GM12878 (cell line): ENCODE measurements around the gene HTR1D. TPM values are rescaled to one million over a fixed set of nuclear protein-coding genes. Genes with fewer than 3 reads are reported as not detected.

ENCODE experiments used
- ATAC-seq: fragments of 200-7000 bp; cut with Tn5 transposase; 3 replicates; pipeline ENCODE4 v1.9.1; 2020; ENCODE audit warnings: mild to moderate bottlenecking, moderate library complexity
- BruUV-seq: library from RNA; stranded (reverse); fragments of 400-500 nt; replicated peaks from 2 replicates; lab custom pipeline; 2021; lab: Mats Ljungman, UMichigan
- CTCF ChIA-PET: fragments of 300-600 bp; sonication (Branson Sonifier 250); formaldehyde crosslinking; extraction: SDS; loops from one replicate; lab custom pipeline; 2021; ENCODE audit warnings: inconsistent platforms; lab: Yijun Ruan, JAX
- POLR2A ChIA-PET: fragments of 350-600 bp; formaldehyde crosslinking; extraction: SDS; loops from one replicate; lab custom pipeline; 2021; ENCODE audit warnings: inconsistent platforms; lab: Charles Lee
- RAD21 ChIA-PET: fragments of 300-600 bp; sonication (Branson Sonifier 250); formaldehyde crosslinking; loops from one replicate; lab custom pipeline; 2023; ENCODE audit warnings: antibody characterized with exemption; ENCODE audit not compliant: unreplicated experiment; lab: Charles Lee
- SMC1A ChIA-PET: fragments of 300-600 bp; sonication (Branson Sonifier 250); formaldehyde crosslinking; loops from one replicate; lab custom pipeline; 2023; ENCODE audit not compliant: unreplicated experiment, uncharacterized antibody; lab: Charles Lee
- DNase-seq: peaks from one replicate; pipeline ENCODE4 v3.0.0-alpha.2; 2011; ENCODE audit warnings: low read depth, low spot score
- FAIRE-seq: peaks from 3 replicates; lab custom pipeline; 2011; peaks lifted over from hg19 to GRCh38; lab: Jason Lieb, UNC
- H2AFZ ChIP-seq: 2 replicates; pipeline ENCODE4 v1.6.0; 2011; ENCODE audit warnings: low read depth, low read length, control low read depth; ENCODE audit not compliant: control insufficient read depth
- H3K27ac ChIP-seq: 2 replicates; pipeline ENCODE4 v1.5.1; 2011; ENCODE audit warnings: control low read depth; ENCODE audit not compliant: control insufficient read depth, insufficient read depth
- H3K27me3 ChIP-seq, 2 experiments: replicated peaks in 1 of 2; 2 replicates each; pipeline versions ENCODE4 v1.6.0 to v1.6.1; 2011; ENCODE audit warnings: low read length in 1 of 2; ENCODE audit not compliant: control insufficient read depth in 2 of 2, insufficient read depth in 2 of 2
- H3K36me3 ChIP-seq, 2 experiments: 2 replicates each; pipeline ENCODE4 v1.5.1; 2011; ENCODE audit warnings: low read length in 1 of 2; ENCODE audit not compliant: control insufficient read depth in 2 of 2, insufficient read depth in 2 of 2
- H3K4me1 ChIP-seq: 2 replicates; pipeline ENCODE4 v1.6.1; 2011; ENCODE audit warnings: mild to moderate bottlenecking, low read length, moderate library complexity, mixed read lengths; ENCODE audit not compliant: control insufficient read depth, insufficient read depth
- H3K4me2 ChIP-seq: 2 replicates; pipeline ENCODE4 v1.6.0; 2011; ENCODE audit warnings: control low read depth; ENCODE audit not compliant: control insufficient read depth, insufficient read depth
- H3K4me3 ChIP-seq: fragments of 200-600 bp; sonication (generic); 2 replicates; pipeline ENCODE4 v1.5.1; 2016
- H3K79me2 ChIP-seq: 2 replicates; pipeline ENCODE4 v1.6.0; 2011; ENCODE audit warnings: low read length; ENCODE audit not compliant: control insufficient read depth, insufficient read depth
- H3K9ac ChIP-seq: 2 replicates; pipeline ENCODE4 v1.8.0; 2011; ENCODE audit warnings: low read length, control low read depth, mixed read lengths; ENCODE audit not compliant: control insufficient read depth, insufficient read depth
- H3K9me3 ChIP-seq: replicated peaks from 3 replicates; pipeline ENCODE4 v1.5.1; 2011; ENCODE audit warnings: mild to moderate bottlenecking, low read length; ENCODE audit not compliant: control insufficient read depth, insufficient read depth
- H4K20me1 ChIP-seq: 2 replicates; pipeline ENCODE4 v1.6.0; 2011; ENCODE audit not compliant: control insufficient read depth, insufficient read depth
- BACH1 ChIP-seq: fragments of 450-650 bp; IDR thresholded peaks from 2 replicates; pipeline ENCODE4 v1.6.1; 2017; ENCODE audit warnings: mild to moderate bottlenecking, borderline replicate concordance
- CEBPZ ChIP-seq: fragments of 150-350 bp; IDR thresholded peaks from 2 replicates; pipeline ENCODE4 v1.6.1; 2016; ENCODE audit warnings: low read depth, low read length
- CHD1 ChIP-seq: IDR thresholded peaks from 2 replicates; pipeline ENCODE4 v1.6.1; 2012; ENCODE audit warnings: low read depth, low read length, improper control_type of control experiment
- CHD4 ChIP-seq: fragments of 200-600 bp; sonication (generic); IDR thresholded peaks from 2 replicates; pipeline ENCODE4 v1.6.1; 2016; ENCODE audit warnings: mild to moderate bottlenecking
- KLF5 ChIP-seq: fragments of 450-650 bp; IDR thresholded peaks from 2 replicates; pipeline ENCODE4 v1.6.1; 2014; ENCODE audit warnings: mild to moderate bottlenecking; ENCODE audit not compliant: partially characterized antibody
- MYC ChIP-seq: IDR thresholded peaks from 2 replicates; pipeline ENCODE4 v1.6.1; 2011; ENCODE audit warnings: mild to moderate bottlenecking, low read length, moderate library complexity, inconsistent platforms; ENCODE audit not compliant: insufficient read depth, insufficient replicate concordance, insufficient read length, severe bottlenecking
- RAD21 ChIP-seq: IDR thresholded peaks from 2 replicates; pipeline ENCODE4 v1.6.1; 2011; ENCODE audit warnings: mild to moderate bottlenecking, low read depth, low read length, moderate library complexity; ENCODE audit not compliant: insufficient read depth
- SPI1 ChIP-seq: IDR thresholded peaks from 2 replicates; pipeline ENCODE4 v1.6.1; 2011; ENCODE audit warnings: low read depth, mild to moderate bottlenecking, low read length, moderate library complexity, borderline replicate concordance; ENCODE audit not compliant: insufficient read depth
- ZBED1 ChIP-seq: IDR thresholded peaks from 2 replicates; pipeline ENCODE4 v1.6.1; 2016; ENCODE audit warnings: borderline replicate concordance
- ZNF207 ChIP-seq: fragments of 450-650 bp; IDR thresholded peaks from 2 replicates; pipeline ENCODE4 v1.6.1; 2014; ENCODE audit warnings: antibody characterized with exemption, mild to moderate bottlenecking, borderline replicate concordance
- ZNF24 ChIP-seq: fragments of 450-650 bp; IDR thresholded peaks from 2 replicates; pipeline ENCODE4 v1.6.1; 2017; ENCODE audit warnings: antibody characterized with exemption, mild to moderate bottlenecking
- ZNF622 ChIP-seq: fragments of 450-650 bp; IDR thresholded peaks from 2 replicates; pipeline ENCODE4 v1.6.1; 2017; ENCODE audit warnings: mild to moderate bottlenecking, inconsistent platforms
- WGBS: methylation state at CpG from one replicate; pipeline ENCODE4 v1.1.6; 2016; ENCODE audit warnings: low lambda C conversion rate; ENCODE audit not compliant: insufficient replicate concordance, insufficient coverage; ENCODE audit errors: missing lambda C conversion rate; 5-methylcytosine and 5-hydroxymethylcytosine counted together
- in situ Hi-C: fragments of 300-500 bp; cut with MboI; formaldehyde crosslinking; loops from 9 replicates; pipeline ENCODE4 v1.14.3; 2018; ENCODE audit warnings: mixed read lengths
- intact Hi-C: fragments of 100-400 bp; cut with micrococcal nuclease; formaldehyde crosslinking; loops from one replicate; pipeline ENCODE4 v1.14.2; 2022; ENCODE audit not compliant: unreplicated experiment
- polyA plus RNA-seq, 11 experiments: library from polyadenylated mRNA; depleted of rRNA in 4 of 11; unstranded in 6 of 11; stranded (reverse) in 5 of 11; fragments of >200 nt; fragmentation: Nextera tagmentation in 4 of 11; fragmentation: Illumina TruSeq in 1 of 11; extraction: Ambion mirVana in 4 of 11; extraction: Trizol in 1 of 11; gene quantifications; 1 replicate in 1 of 11; 2 replicates in 10 of 11; pipeline versions ENCODE4 v1.2.1 to v1.2.3, GENCODE V29; 2011 to 2016; ENCODE audit warnings: inconsistent platforms in 2 of 11, missing spikeins in 2 of 11, low read depth in 1 of 11
- total RNA-seq, 4 experiments: library from RNA; depleted of rRNA in 3 of 4; stranded (reverse); fragments of >200 nt in 3 of 4; fragmentation: Illumina TruSeq in 1 of 4; extraction: Trizol in 1 of 4; gene quantifications; 2 replicates each; pipeline versions ENCODE4 v1.2.1 to v1.2.3, GENCODE V29; 2013 to 2021

Gene HTR1D
- total and polyA plus RNA-seq, 10 of the 15 experiments (the other 5 are each of a cell fraction or from before 2014, with no cell fraction given), result 0.07 TPM; not detected in 9

- POLR2A ChIA-PET, result no interaction called here
- ATAC-seq (no peak), FAIRE-seq (no peak), DNase-seq (no peak)
- H3K9ac ChIP-seq, result no peak overlapping the region
- no peak overlapping the region for H2AFZ ChIP-seq
- no peaks in the 10 kb centered on the region for H3K9me3 ChIP-seq
- no peak overlapping the region for H3K4me2 ChIP-seq
- no peak overlapping the region for H3K4me3 ChIP-seq
- H4K20me1 ChIP-seq, result no peaks in the 10 kb centered on the region
- CTCF ChIA-PET, result interaction anchor here (0.8 to 1.2 kb wide), 2 partner anchors 12 to 39 kb away, joined by 3 to 4 read pairs; no protein-coding TSS in a partner anchor
- WGBS, result 46% methylated on average over 3 of the region's 3 CpGs
- intact Hi-C loops, result no loop called here
- H3K27me3 ChIP-seq, result no peaks in the 10 kb centered on the region; a peak in 2 of 4 replicates
- SMC1A ChIA-PET, result no interaction called here
- no peaks in the 10 kb centered on the region for H3K79me2 ChIP-seq
- BruUV-seq, result no TSS peak
- no peaks in the 10 kb centered on the region for H3K36me3 ChIP-seq
- RAD21 ChIA-PET, result no interaction called here
- in situ Hi-C loops, result no loop called here
- no peak overlapping the region for H3K27ac ChIP-seq
- no peaks in the 10 kb centered on the region for H3K4me1 ChIP-seq
- TF ChIP-seq CEBPZ, result no peak
- TF ChIP-seq ZNF622, result no peak
- no peak for TF ChIP-seq ZNF24
- no peak for TF ChIP-seq MYC
- no peak for TF ChIP-seq BACH1
- no peak for TF ChIP-seq RAD21
- TF ChIP-seq ZBED1, result no peak
- TF ChIP-seq ZNF207, result no peak
- no peak for TF ChIP-seq KLF5
- TF ChIP-seq CHD1, result no peak
- no peak for TF ChIP-seq CHD4
- no peak for TF ChIP-seq SPI1
- TF ChIP-seq, all 136 proteins: peak for 0
These were observed 5.4 kb upstream of the HTR1D start for GRCh38 chr1:23222742-23223141.
